ENCODE data around the gene ASB6. TPM values are rescaled to one million over a fixed set of nuclear protein-coding genes. Genes with fewer than 3 reads are reported as not detected.

ASB6 gene
- total RNA-seq, 5 donors from 2014 or later (not counting 1 experiment from before 2014, with no cell fraction given): 28.3 to 35.2 (median 30.8) TPM

- H3K4me3 ChIP-seq (ENCODE audit: control insufficient read depth in 1 of 2, extremely low read depth in 1 of 2, low read length in 1 of 2): no peak overlapping the region
- POLR2A ChIA-PET: no interaction called here
- WGBS (ENCODE audit: insufficient coverage): 84% methylated on average over 17 of the region's 27 CpGs
These were observed 33.7 kb upstream of the ASB6 start for GRCh38 chr9:129675620-129676019.

GRCh38 chr9:129674229-129674628 is 32.3 kb upstream of the ASB6 start:
- ChIA-PET POLR2A (interaction anchor here in 1 of 2 donors (0.6 kb wide), 1 partner anchor 19 kb away, joined by 4 read pairs; no protein-coding TSS in a partner anchor), CTCF (no interaction called here)
- Mint-ChIP-seq H3K36me3 (no peaks in the 10 kb centered on the region), H3K9me3 (no peaks in the 10 kb centered on the region), H3K4me1 (no peaks in the 10 kb centered on the region), H3K4me3 (no peak overlapping the region), H3K27ac (no peak overlapping the region), H3K27me3 (peaks cover 9 to 35% of the 10 kb centered on the region in 2 donors)
- no peak for DNase-seq
- H3K36me3 ChIP-seq (ENCODE audit: control insufficient read depth in 2 of 2, extremely low read depth in 1 of 2, insufficient read depth in 1 of 2, low read length in 1 of 2): no peaks in the 10 kb centered on the region
- 70% methylated on average over 5 of the region's 7 CpGs for WGBS (ENCODE audit: insufficient coverage)
- no peak overlapping the region for H3K4me3 ChIP-seq (ENCODE audit: control insufficient read depth in 1 of 2, extremely low read depth in 1 of 2, low read length in 1 of 2)
- peaks cover 0 to 51% of the 10 kb centered on the region in 2 experiments for H3K27me3 ChIP-seq (replicated peaks in 1 of 2; ENCODE audit: control insufficient read depth in 2 of 2, extremely low read depth in 1 of 2, insufficient read depth in 2 of 2, low read length in 1 of 2)
- no peak for ATAC-seq (replicated peaks in 1 of 4)
- no peaks in the 10 kb centered on the region for H3K4me1 ChIP-seq (ENCODE audit: control insufficient read depth in 1 of 2, extremely low read depth in 1 of 2, insufficient read depth in 2 of 2, low read length in 2 of 2)
- no peak overlapping the region for H3K27ac ChIP-seq (ENCODE audit: low read length)
- H3K9me3 ChIP-seq: no peaks in the 10 kb centered on the region

More at GRCh38 chr9:129675620-129676019, 33.7 kb upstream of the ASB6 start:
- Mint-ChIP-seq H3K4me1 (no peaks in the 10 kb centered on the region), H3K9me3 (no peaks in the 10 kb centered on the region), H3K27me3 (peaks cover 9 to 31% of the 10 kb centered on the region in 2 donors), H3K4me3 (no peak overlapping the region), H3K36me3 (no peaks in the 10 kb centered on the region), H3K27ac (no peak overlapping the region)
- no peaks in the 10 kb centered on the region for H3K36me3 ChIP-seq (ENCODE audit: control insufficient read depth in 2 of 2, extremely low read depth in 1 of 2, insufficient read depth in 1 of 2, low read length in 1 of 2)
- CTCF ChIA-PET: no interaction called here
- ATAC-seq (replicated peaks in 1 of 4) (no peak), DNase-seq (no peak)
- no peaks in the 10 kb centered on the region for H3K9me3 ChIP-seq
- H3K27me3 ChIP-seq (replicated peaks in 1 of 2; ENCODE audit: control insufficient read depth in 2 of 2, extremely low read depth in 1 of 2, insufficient read depth in 2 of 2, low read length in 1 of 2): peaks cover 0 to 57% of the 10 kb centered on the region in 2 experiments
- H3K27ac ChIP-seq (ENCODE audit: low read length): no peak overlapping the region
- H3K4me1 ChIP-seq (ENCODE audit: control insufficient read depth in 1 of 2, extremely low read depth in 1 of 2, insufficient read depth in 2 of 2, low read length in 2 of 2): no peaks in the 10 kb centered on the region

DNA sequence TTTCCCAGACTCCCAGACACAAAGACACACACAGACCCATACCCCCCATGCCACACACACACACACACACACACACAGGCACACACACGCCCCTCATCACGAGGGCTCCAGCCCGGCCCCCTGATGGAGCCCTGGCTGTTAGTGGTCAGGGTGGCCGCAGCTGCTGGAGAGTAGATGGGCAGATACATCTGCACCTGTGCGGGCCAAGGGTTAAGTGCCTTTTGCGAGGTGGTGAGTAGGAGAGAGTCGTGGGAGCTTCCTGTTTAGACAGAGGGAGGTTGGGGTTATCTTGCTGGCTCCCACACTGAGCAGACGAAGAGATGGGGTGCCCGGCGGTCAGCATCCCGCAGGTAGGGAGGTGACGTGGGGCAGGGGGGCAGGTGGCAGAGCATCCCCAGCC is 31.7 kb upstream of the ASB6 start:
- no peak for DNase-seq
- H3K9me3 Mint-ChIP-seq: no peaks in the 10 kb centered on the region
- Histone ChIP-seq H3K27ac (ENCODE audit: low read length) (no peak overlapping the region), H3K4me3 (ENCODE audit: control insufficient read depth in 1 of 2, extremely low read depth in 1 of 2, low read length in 1 of 2) (no peak overlapping the region), H3K27me3 (replicated peaks in 1 of 2; ENCODE audit: control insufficient read depth in 2 of 2, extremely low read depth in 1 of 2, insufficient read depth in 2 of 2, low read length in 1 of 2) (peaks cover 0 to 47% of the 10 kb centered on the region in 2 experiments), H3K36me3 (ENCODE audit: control insufficient read depth in 2 of 2, extremely low read depth in 1 of 2, insufficient read depth in 1 of 2, low read length in 1 of 2) (no peaks in the 10 kb centered on the region), H3K9me3 (no peaks in the 10 kb centered on the region), H3K4me1 (ENCODE audit: control insufficient read depth in 1 of 2, extremely low read depth in 1 of 2, insufficient read depth in 2 of 2, low read length in 2 of 2) (no peaks in the 10 kb centered on the region)
- WGBS (ENCODE audit: insufficient coverage): 66% methylated on average over 9 of the region's 12 CpGs
- no peak overlapping the region for H3K27ac Mint-ChIP-seq
- H3K4me1 Mint-ChIP-seq: no peaks in the 10 kb centered on the region
- H3K36me3 Mint-ChIP-seq: no peaks in the 10 kb centered on the region
- no peak overlapping the region for H3K4me3 Mint-ChIP-seq
- CTCF ChIA-PET: no interaction called here
- ATAC-seq (replicated peaks in 1 of 4): no peak
- POLR2A ChIA-PET: interaction anchor here in 1 of 2 donors (0.6 kb wide), 1 partner anchor 18 kb away, joined by 4 read pairs; no protein-coding TSS in a partner anchor
- peaks cover 9 to 31% of the 10 kb centered on the region in 2 donors for H3K27me3 Mint-ChIP-seq

GRCh38 chr9:129672702-129673101 is 30.8 kb upstream of the ASB6 start:
- H3K27me3 ChIP-seq (replicated peaks in 1 of 2; ENCODE audit: control insufficient read depth in 2 of 2, extremely low read depth in 1 of 2, insufficient read depth in 2 of 2, low read length in 1 of 2): peaks cover 0 to 50% of the 10 kb centered on the region in 2 experiments
- DNase-seq: no peak
- Mint-ChIP-seq H3K27me3 (peaks cover 4 to 32% of the 10 kb centered on the region in 2 donors), H3K9me3 (no peaks in the 10 kb centered on the region), H3K36me3 (no peaks in the 10 kb centered on the region), H3K4me3 (no peak overlapping the region), H3K4me1 (no peaks in the 10 kb centered on the region), H3K27ac (no peak overlapping the region)
- ChIA-PET CTCF (no interaction called here), POLR2A (interaction anchor here in 1 of 2 donors (0.6 kb wide), 1 partner anchor 45 kb away, joined by 3 read pairs; no protein-coding TSS in a partner anchor)
- H3K4me3 ChIP-seq (ENCODE audit: control insufficient read depth in 1 of 2, extremely low read depth in 1 of 2, low read length in 1 of 2): no peak overlapping the region
- no peaks in the 10 kb centered on the region for H3K9me3 ChIP-seq
- H3K36me3 ChIP-seq (ENCODE audit: control insufficient read depth in 2 of 2, extremely low read depth in 1 of 2, insufficient read depth in 1 of 2, low read length in 1 of 2): no peaks in the 10 kb centered on the region
- no peaks in the 10 kb centered on the region for H3K4me1 ChIP-seq (ENCODE audit: control insufficient read depth in 1 of 2, extremely low read depth in 1 of 2, insufficient read depth in 2 of 2, low read length in 2 of 2)
- H3K27ac ChIP-seq (ENCODE audit: low read length): no peak overlapping the region
- no peak for ATAC-seq (replicated peaks in 1 of 4)
- 75% methylated on average over 3 of the region's 8 CpGs for WGBS (ENCODE audit: insufficient coverage)

- ATAC-seq (replicated peaks in 1 of 4): no peak
- CTCF ChIA-PET: no interaction called here
- Histone ChIP-seq H3K4me3 (ENCODE audit: control insufficient read depth in 1 of 2, extremely low read depth in 1 of 2, low read length in 1 of 2) (no peak overlapping the region), H3K27ac (ENCODE audit: low read length) (no peak overlapping the region), H3K36me3 (ENCODE audit: control insufficient read depth in 2 of 2, extremely low read depth in 1 of 2, insufficient read depth in 1 of 2, low read length in 1 of 2) (no peaks in the 10 kb centered on the region), H3K27me3 (replicated peaks in 1 of 2; ENCODE audit: control insufficient read depth in 2 of 2, extremely low read depth in 1 of 2, insufficient read depth in 2 of 2, low read length in 1 of 2) (peaks cover 4 to 51% of the 10 kb centered on the region in 2 experiments), H3K4me1 (ENCODE audit: control insufficient read depth in 1 of 2, extremely low read depth in 1 of 2, insufficient read depth in 2 of 2, low read length in 2 of 2) (peaks cover 0 to 2% of the 10 kb centered on the region in 2 experiments), H3K9me3 (no peaks in the 10 kb centered on the region)
- Mint-ChIP-seq H3K4me1 (no peaks in the 10 kb centered on the region), H3K27me3 (peaks cover 5 to 32% of the 10 kb centered on the region in 2 donors), H3K27ac (no peak overlapping the region), H3K4me3 (no peak overlapping the region), H3K9me3 (no peaks in the 10 kb centered on the region), H3K36me3 (no peaks in the 10 kb centered on the region)
- 65% methylated on average over 4 of the region's 7 CpGs for WGBS (ENCODE audit: insufficient coverage)
- POLR2A ChIA-PET: no interaction called here
- DNase-seq: no peak
These were observed 29.6 kb upstream of the ASB6 start for GRCh38 chr9:129671519-129671918.

GRCh38 chr9:129671065-129671464 is 29.1 kb upstream of the ASB6 start:
- CTCF ChIA-PET: no interaction called here
- POLR2A ChIA-PET: no interaction called here
- no peak overlapping the region for H3K4me3 Mint-ChIP-seq

GRCh38 chr9:129669946-129670345 is 28.0 kb upstream of the ASB6 start:
- 86% methylated on average over 8 of the region's 13 CpGs for WGBS (ENCODE audit: insufficient coverage)
- H3K4me3 ChIP-seq (ENCODE audit: control insufficient read depth in 1 of 2, extremely low read depth in 1 of 2, low read length in 1 of 2): no peak overlapping the region
- H3K4me1 Mint-ChIP-seq: peaks cover 0 to under 1% (median 0%) of the 10 kb centered on the region in 3 donors
- H3K27ac Mint-ChIP-seq: no peak overlapping the region
- peaks cover 4 to 50% of the 10 kb centered on the region in 2 experiments for H3K27me3 ChIP-seq (replicated peaks in 1 of 2; ENCODE audit: control insufficient read depth in 2 of 2, extremely low read depth in 1 of 2, insufficient read depth in 2 of 2, low read length in 1 of 2)
- ChIA-PET POLR2A (no interaction called here), CTCF (no interaction called here)
- no peak for ATAC-seq (replicated peaks in 1 of 4)
- H3K36me3 ChIP-seq (ENCODE audit: control insufficient read depth in 2 of 2, extremely low read depth in 1 of 2, insufficient read depth in 1 of 2, low read length in 1 of 2): no peaks in the 10 kb centered on the region
- no peak overlapping the region for H3K4me3 Mint-ChIP-seq
- DNase-seq: no peak
- H3K9me3 Mint-ChIP-seq: no peaks in the 10 kb centered on the region
- peaks cover 0 to 14% of the 10 kb centered on the region in 2 experiments for H3K4me1 ChIP-seq (ENCODE audit: control insufficient read depth in 1 of 2, extremely low read depth in 1 of 2, insufficient read depth in 2 of 2, low read length in 2 of 2)
- H3K36me3 Mint-ChIP-seq: no peaks in the 10 kb centered on the region
- no peak overlapping the region for H3K27ac ChIP-seq (ENCODE audit: low read length)
- H3K27me3 Mint-ChIP-seq: peaks cover 5 to 30% of the 10 kb centered on the region in 2 donors
- no peaks in the 10 kb centered on the region for H3K9me3 ChIP-seq

More at GRCh38 chr9:129671065-129671464, 29.1 kb upstream of the ASB6 start:
- no peak overlapping the region for H3K27ac ChIP-seq (ENCODE audit: low read length)
- no peak for ATAC-seq (replicated peaks in 1 of 4)
- peaks cover 5 to 29% of the 10 kb centered on the region in 2 donors for H3K27me3 Mint-ChIP-seq
- H3K36me3 ChIP-seq (ENCODE audit: control insufficient read depth in 2 of 2, extremely low read depth in 1 of 2, insufficient read depth in 1 of 2, low read length in 1 of 2): no peaks in the 10 kb centered on the region
- H3K4me1 Mint-ChIP-seq: no peaks in the 10 kb centered on the region
- WGBS (ENCODE audit: insufficient coverage): 77% methylated on average over 6 of the region's 9 CpGs
- no peaks in the 10 kb centered on the region for H3K36me3 Mint-ChIP-seq
- H3K9me3 ChIP-seq: no peaks in the 10 kb centered on the region
- H3K4me3 ChIP-seq (ENCODE audit: control insufficient read depth in 1 of 2, extremely low read depth in 1 of 2, low read length in 1 of 2): no peak overlapping the region
- no peaks in the 10 kb centered on the region for H3K9me3 Mint-ChIP-seq
- no peak for DNase-seq
- peaks cover 0 to 7% of the 10 kb centered on the region in 2 experiments for H3K4me1 ChIP-seq (ENCODE audit: control insufficient read depth in 1 of 2, extremely low read depth in 1 of 2, insufficient read depth in 2 of 2, low read length in 2 of 2)
- H3K27ac Mint-ChIP-seq: no peak overlapping the region
- H3K27me3 ChIP-seq (replicated peaks in 1 of 2; ENCODE audit: control insufficient read depth in 2 of 2, extremely low read depth in 1 of 2, insufficient read depth in 2 of 2, low read length in 1 of 2): peaks cover 4 to 51% of the 10 kb centered on the region in 2 experiments

Measured in T-cell (primary cell).